HG03439 (cell line): ENCODE data around the gene SHROOM2.
"Not testable (repeated sequence)": the region's sequence is repeated elsewhere in the genome, so short reads cannot be mapped to it uniquely, and the experiment has no call there.

Experiments
- ATAC-seq: cut with Tn5 transposase; IDR thresholded peaks from one replicate; pipeline ENCODE4 v1.9.1; 2021; ENCODE audit warnings: mild to moderate bottlenecking, moderate library complexity; ENCODE audit not compliant: unreplicated experiment

The SHROOM2 gene

GRCh38 chrX:9829308-9830267, 43.4 kb downstream of the SHROOM2 start:
- peak; percentile 93 for ATAC-seq

- ATAC-seq, result no peak
These were observed 46.6 kb downstream of the SHROOM2 start for GRCh38 chrX:9832811-9833210.

- ATAC-seq, result no peak
These were observed 49.5 kb downstream of the SHROOM2 start for GRCh38 chrX:9835585-9836210.

GRCh38 chrX:9842541-9842940, 56.3 kb downstream of the SHROOM2 start:
- ATAC-seq, result no peak

- no peak for ATAC-seq
These were observed 58.8 kb downstream of the SHROOM2 start for GRCh38 chrX:9844936-9845577.

- ATAC-seq, result no peak
These were observed 59.3 kb downstream of the SHROOM2 start for GRCh38 chrX:9845578-9845952.

GRCh38 chrX:9846631-9847030, 60.4 kb downstream of the SHROOM2 start:
- no peak for ATAC-seq

- no peak for ATAC-seq
These were observed 60.8 kb downstream of the SHROOM2 start for GRCh38 chrX:9847071-9847470.

- no peak for ATAC-seq
These were observed 62.7 kb downstream of the SHROOM2 start for GRCh38 chrX:9848718-9849479.

GRCh38 chrX:9851890-9852289, 65.7 kb downstream of the SHROOM2 start:
- no peak for ATAC-seq

GRCh38 chrX:9853307-9853706, 67.1 kb downstream of the SHROOM2 start:
- no peak for ATAC-seq

- ATAC-seq, result no peak
These were observed 69.5 kb downstream of the SHROOM2 start for GRCh38 chrX:9855561-9856283.

- no peak for ATAC-seq
These were observed 70.4 kb downstream of the SHROOM2 start for GRCh38 chrX:9856588-9856987.

GRCh38 chrX:9857575-9858474, 71.6 kb downstream of the SHROOM2 start:
- no peak for ATAC-seq

- not testable (repeated sequence) for ATAC-seq
These were observed 72.5 kb downstream of the SHROOM2 start for GRCh38 chrX:9858684-9859083.

GRCh38 chrX:9859711-9860555, 73.7 kb downstream of the SHROOM2 start:
- no peak for ATAC-seq

GRCh38 chrX:9860826-9861225, 74.6 kb downstream of the SHROOM2 start:
- no peak for ATAC-seq

- no peak for ATAC-seq
These were observed 75.5 kb downstream of the SHROOM2 start for GRCh38 chrX:9861711-9862110.
